ENCODE data around the gene SGIP1. TPM values are rescaled to one million over a fixed set of nuclear protein-coding genes. Genes with fewer than 3 reads are reported as not detected.

The SGIP1 gene
- total and polyA plus RNA-seq, 2 of the 8 experiments (the other 6 are each of a cell fraction or from before 2014, with no cell fraction given): 1.4 to 2.1 TPM

DNA sequence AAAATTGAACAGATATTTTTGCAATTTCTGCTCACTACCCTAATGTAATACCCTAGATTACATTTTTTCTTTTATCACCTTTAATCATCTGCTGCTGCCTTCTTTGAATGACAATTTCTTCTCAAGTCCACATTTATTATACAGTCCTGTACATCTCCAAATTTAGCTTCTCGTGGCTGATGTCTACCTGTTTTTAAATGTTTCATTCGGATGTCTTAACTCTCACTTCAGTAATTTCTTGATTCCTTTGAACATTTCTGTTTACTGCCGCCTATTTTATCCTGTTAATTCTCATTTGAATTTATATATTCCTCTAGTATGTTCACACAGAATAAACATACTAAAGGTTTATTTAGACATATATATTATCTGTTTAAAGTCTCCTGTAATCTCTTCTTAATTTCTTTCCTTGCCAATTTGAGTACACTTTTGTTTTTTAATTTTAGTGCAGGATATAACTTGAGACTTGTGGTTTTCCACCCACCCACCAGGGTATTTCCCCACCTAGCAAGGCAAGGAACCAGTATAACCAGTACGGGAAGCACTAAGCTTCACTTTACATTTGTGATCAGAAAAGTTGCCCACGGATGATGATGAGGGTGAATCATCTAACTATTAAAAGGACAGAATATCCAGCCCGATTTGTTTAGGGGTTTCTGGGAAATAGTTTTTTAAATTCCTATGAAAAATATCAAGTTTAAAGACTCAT lies 254.4 kb downstream of the SGIP1 start (continued):
- TF ChIP-seq SUZ12 (IDR thresholded peaks at IDR 0.05; ENCODE audit: low read length): no peak
- no peak for TF ChIP-seq RBBP5 (IDR thresholded peaks at IDR 0.05; ENCODE audit: borderline replicate concordance, low read depth, low read length)
- TF ChIP-seq SP1 (IDR thresholded peaks at IDR 0.05; ENCODE audit: low read depth, low read length): no peak
